ENCODE measurements around the gene CLDN1.

Gene CLDN1, protein sequence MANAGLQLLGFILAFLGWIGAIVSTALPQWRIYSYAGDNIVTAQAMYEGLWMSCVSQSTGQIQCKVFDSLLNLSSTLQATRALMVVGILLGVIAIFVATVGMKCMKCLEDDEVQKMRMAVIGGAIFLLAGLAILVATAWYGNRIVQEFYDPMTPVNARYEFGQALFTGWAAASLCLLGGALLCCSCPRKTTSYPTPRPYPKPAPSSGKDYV

GRCh38 chr3:190321789-190322603, at the start of gene CLDN1:
CLDN1 (minus strand) TSS chr3:190322446; CDS start chr3:190322206, 240 bp downstream.
- H3K4me3 ChIP-seq (ENCODE audit: control insufficient read depth, low read depth, low read length), result peak within 1 kb of the TSS; percentile 61
- DNase-seq (ENCODE audit: low read depth), result peak; percentile 64
- peak; percentile 48 for TF ChIP-seq CTCF (conservative IDR thresholded peaks at IDR 0.05; ENCODE audit: control insufficient read depth, insufficient read depth, low read depth, low read length)

GRCh38 chr3:190371152-190371551, 48.9 kb upstream of the CLDN1 start:
- TF ChIP-seq CTCF (conservative IDR thresholded peaks at IDR 0.05; ENCODE audit: control insufficient read depth, insufficient read depth, low read depth, low read length), result no peak
- no peak for DNase-seq (ENCODE audit: low read depth)
- H3K4me3 ChIP-seq (ENCODE audit: control insufficient read depth, low read depth, low read length), result no peak overlapping the region

GRCh38 chr3:190370369-190370768, 48.1 kb upstream of the CLDN1 start:
- no peak for TF ChIP-seq CTCF (conservative IDR thresholded peaks at IDR 0.05; ENCODE audit: control insufficient read depth, insufficient read depth, low read depth, low read length)
- H3K4me3 ChIP-seq (ENCODE audit: control insufficient read depth, low read depth, low read length), result no peak overlapping the region
- DNase-seq (ENCODE audit: low read depth), result no peak

DNA sequence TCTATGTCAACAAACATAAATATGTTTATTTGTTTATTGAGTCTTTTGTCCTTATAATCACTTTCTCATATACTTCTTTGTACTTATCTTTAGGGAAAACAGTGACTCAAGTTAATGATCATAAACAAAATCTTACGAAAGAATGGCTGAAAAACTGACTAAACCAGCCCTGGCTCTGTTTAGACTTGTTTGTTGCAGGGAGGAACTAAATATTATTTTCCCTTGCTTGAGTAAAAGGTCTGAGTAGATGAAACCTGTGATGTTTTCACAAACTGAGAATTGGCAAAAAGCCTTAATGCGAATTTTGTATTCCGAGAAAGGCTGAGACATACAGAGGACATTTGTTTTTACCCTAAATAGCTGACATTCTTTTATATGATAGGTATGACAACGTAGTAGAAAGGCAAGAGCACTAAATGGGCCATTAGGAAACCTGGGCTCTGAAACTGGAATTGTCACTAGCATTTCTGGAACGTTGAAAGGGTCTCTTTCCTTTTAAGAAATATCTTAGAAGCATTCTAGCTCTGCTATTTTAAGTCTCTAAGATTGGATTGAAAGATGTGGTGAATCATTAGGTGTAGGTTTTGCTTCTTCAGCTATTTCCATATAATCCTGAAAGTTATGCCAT, 47.5 kb upstream of the CLDN1 start:
- DNase-seq (ENCODE audit: low read depth), result no peak
- H3K4me3 ChIP-seq (ENCODE audit: control insufficient read depth, low read depth, low read length), result no peak overlapping the region
- no peak for TF ChIP-seq CTCF (conservative IDR thresholded peaks at IDR 0.05; ENCODE audit: control insufficient read depth, insufficient read depth, low read depth, low read length)

- TF ChIP-seq CTCF (conservative IDR thresholded peaks at IDR 0.05; ENCODE audit: control insufficient read depth, insufficient read depth, low read depth, low read length), result no peak
- no peak overlapping the region for H3K4me3 ChIP-seq (ENCODE audit: control insufficient read depth, low read depth, low read length)
- no peak for DNase-seq (ENCODE audit: low read depth)
Measured at GRCh38 chr3:190368881-190369280, 46.6 kb upstream of the CLDN1 start.

DNA sequence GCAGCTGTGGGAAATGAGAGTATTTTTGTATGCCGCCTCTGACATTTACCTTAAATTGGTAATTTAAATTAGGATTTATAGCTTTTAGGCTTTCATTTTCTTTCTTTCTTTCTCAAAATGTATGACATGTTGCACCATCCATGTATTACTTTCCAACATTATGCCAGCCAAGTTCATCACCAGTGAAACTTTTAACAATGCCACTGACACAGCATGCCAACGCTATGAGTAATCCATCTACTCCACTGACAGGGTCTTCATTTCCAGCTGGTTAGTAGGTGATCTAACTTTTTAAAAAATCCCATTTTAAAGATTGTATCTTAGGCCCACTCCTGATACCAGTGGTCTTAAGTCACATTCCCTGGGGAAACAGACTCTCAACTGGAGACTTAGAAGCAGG, 43.9 kb upstream of the CLDN1 start:
- no peak overlapping the region for H3K4me3 ChIP-seq (ENCODE audit: control insufficient read depth, low read depth, low read length)
- no peak for DNase-seq (ENCODE audit: low read depth)
- no peak for TF ChIP-seq CTCF (conservative IDR thresholded peaks at IDR 0.05; ENCODE audit: control insufficient read depth, insufficient read depth, low read depth, low read length)

Measured in fibroblast of mammary gland (primary cell).